ENCODE measurements around the gene PCDHGA6. TPM values are rescaled to one million over a fixed set of nuclear protein-coding genes. Genes with fewer than 3 reads are reported as not detected.
"Not testable (repeated sequence)": the region's sequence is repeated elsewhere in the genome, so short reads cannot be mapped to it uniquely, and the experiment has no call there.

Gene PCDHGA6
- polyA plus RNA-seq (2013, experiment 1 of 2; ENCODE audit: insufficient read length), result 5.1 TPM
- 5.5 TPM for polyA plus RNA-seq (2013, experiment 2 of 2; ENCODE audit: insufficient read length)

- DNase-seq, result peak; percentile 48
Observed at GRCh38 chr5:141373673-141374317, at the start of gene PCDHGA6. Gene PCDHGA6, plus strand, starts transcription at chr5:141373891. Its CDS starts 193 bp downstream, at chr5:141374084.

- peak; percentile 76 for DNase-seq
Observed at GRCh38 chr5:141326088-141326854, 47.4 kb upstream of the PCDHGA6 start.

DNA sequence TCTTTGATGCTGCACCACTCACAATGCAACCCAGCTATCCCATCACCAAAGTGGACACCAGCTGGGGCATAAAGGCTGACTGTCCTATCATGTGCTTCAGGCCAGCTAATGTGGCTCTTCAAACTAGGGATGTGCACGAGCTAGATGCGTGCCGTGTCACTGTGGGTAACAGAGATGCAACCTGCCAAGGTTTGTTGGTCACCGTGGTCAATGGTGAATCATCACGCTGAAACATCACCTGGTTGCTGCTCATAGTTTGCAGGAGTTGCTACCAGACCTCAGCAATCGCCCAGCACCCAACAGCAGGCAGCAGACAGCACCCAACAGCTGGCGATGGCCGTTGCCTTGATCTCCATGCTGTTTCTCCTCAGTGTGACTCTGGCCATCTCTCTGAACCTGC is 45.5 kb upstream of the PCDHGA6 start:
- no peak for DNase-seq

GRCh38 chr5:141330299-141331080 is 43.2 kb upstream of the PCDHGA6 start, which contains the start of gene PCDHGA1:
Gene PCDHGA1, plus strand, starts transcription at chr5:141330514.
- peak; percentile 36 for DNase-seq

DNA sequence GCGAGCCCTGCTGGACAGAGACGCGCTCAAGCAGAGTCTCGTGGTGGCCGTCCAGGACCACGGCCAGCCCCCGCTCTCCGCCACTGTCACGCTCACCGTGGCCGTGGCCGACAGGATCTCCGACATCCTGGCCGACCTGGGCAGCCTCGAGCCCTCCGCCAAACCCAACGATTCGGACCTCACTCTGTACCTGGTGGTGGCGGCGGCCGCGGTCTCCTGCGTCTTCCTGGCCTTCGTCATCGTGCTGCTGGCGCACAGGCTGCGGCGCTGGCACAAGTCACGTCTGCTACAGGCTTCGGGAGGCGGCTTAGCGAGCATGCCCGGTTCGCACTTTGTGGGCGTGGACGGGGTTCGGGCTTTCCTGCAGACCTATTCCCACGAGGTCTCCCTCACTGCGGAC is 41.1 kb upstream of the PCDHGA6 start:
- not testable (repeated sequence) for DNase-seq

DNA sequence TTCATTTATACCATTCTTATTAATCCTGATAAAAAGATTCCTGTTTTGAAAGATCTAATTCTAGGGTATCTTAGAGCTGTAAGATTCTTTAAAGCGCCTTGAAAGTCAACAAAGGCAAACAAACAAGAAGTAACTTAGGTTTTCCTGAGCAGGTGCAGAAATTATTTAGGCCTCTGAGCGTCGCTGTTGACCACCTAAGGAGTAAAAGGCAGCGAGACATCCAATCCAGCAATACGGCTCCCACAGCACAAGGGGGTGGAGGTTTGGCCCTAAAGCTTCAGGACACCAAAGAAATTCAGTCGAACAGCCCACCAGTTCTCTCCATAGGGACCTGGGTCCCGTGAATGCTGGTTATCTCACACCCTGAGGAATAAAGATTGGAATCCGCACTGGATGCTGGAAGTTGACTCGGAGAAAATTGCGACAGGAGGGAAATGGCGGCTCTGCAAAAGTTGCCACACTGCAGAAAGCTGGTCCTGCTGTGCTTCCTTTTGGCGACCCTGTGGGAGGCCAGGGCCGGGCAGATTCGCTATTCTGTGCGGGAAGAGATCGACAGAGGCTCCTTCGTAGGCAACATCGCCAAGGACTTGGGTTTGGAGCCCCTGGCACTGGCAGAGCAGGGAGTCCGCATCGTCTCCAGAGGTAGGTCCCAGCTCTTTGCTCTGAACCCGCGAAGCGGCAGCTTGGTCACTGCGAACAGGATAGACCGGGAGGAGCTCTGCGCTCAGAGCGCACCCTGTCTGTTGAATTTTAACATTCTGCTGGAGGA is 35.0 kb upstream of the PCDHGA6 start, which contains the start of gene PCDHGA2:
PCDHGA2 (plus strand) TSS at position 223 of the 769 bp plus-strand sequence.
- peak; percentile 65 for DNase-seq

GRCh38 chr5:141340781-141341354 is 32.8 kb upstream of the PCDHGA6 start:
- DNase-seq, result not testable (repeated sequence)

DNA sequence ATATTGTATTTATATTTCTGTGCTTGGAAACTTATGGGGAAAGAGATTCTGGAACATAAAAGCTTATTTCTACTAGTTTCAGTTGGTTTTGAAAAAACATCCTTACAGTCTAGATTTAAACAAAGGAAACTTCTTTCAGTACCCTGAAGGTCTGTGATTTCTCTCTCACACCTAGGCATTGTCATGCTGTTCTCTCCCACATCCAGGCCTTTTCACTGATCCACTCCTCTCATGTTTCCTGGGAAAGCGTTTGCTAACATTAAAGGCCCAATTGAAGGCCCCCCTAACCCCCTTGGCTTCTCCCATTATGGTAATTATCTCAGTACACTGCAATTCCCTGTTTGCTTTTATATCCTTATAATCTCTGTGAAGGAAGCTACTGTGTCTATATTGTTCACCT is 30.9 kb upstream of the PCDHGA6 start:
- no peak for DNase-seq

GRCh38 chr5:141343242-141343952 is 30.3 kb upstream of the PCDHGA6 start, which contains the start of gene PCDHGA3:
Gene PCDHGA3, plus strand, starts transcription at chr5:141343829. Its CDS starts 205 bp downstream, at chr5:141344034.
- peak; percentile 64 for DNase-seq

GRCh38 chr5:141343953-141344463 is 29.7 kb upstream of the PCDHGA6 start:
- no peak for DNase-seq

DNA sequence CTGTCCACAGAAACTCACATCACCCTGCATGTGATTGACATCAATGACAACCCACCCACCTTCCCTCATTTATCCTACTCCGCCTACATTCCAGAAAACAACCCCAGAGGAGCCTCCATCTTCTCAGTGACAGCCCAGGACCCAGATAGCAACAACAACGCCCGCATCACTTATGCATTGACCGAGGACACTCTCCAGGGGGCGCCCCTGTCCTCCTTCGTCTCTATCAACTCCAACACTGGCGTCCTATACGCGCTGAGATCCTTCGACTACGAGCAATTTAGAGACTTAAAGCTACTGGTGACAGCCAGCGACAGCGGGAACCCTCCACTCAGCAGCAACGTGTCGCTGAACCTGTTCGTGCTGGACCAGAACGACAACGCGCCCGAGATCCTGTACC is 28.4 kb upstream of the PCDHGA6 start:
- no peak for DNase-seq

- not testable (repeated sequence) for DNase-seq
Observed at GRCh38 chr5:141346017-141346416, 27.7 kb upstream of the PCDHGA6 start.

DNA sequence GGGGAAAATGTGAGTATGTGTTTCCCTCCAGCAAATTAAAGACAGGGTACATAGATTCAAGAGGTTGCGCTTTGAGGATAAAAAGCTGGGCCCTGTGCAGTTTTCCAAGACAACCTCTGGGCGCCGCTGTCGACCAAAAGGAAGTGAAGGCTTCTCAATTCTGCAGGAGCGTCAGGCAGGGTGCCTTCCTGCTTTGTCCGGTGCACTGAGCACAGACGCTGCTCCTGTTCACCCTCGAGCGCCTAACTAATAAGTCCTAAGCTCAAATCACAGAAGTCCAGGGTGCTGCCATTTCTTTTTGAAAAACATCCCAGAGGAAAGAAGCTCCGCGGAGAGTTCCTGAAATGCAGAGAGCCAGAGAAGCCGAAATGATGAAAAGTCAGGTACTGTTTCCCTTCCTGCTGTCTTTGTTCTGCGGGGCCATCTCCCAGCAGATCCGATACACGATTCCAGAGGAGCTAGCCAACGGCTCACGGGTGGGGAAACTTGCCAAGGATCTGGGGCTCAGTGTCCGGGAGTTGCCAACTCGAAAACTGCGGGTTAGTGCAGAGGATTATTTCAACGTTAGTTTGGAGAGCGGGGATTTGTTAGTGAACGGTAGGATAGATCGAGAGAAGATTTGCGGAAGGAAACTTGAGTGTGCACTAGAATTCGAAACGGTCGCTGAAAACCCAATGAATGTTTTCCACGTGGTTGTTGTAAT is 23.6 kb upstream of the PCDHGA6 start, which contains the start of gene PCDHGB1:
PCDHGB1 (plus strand) TSS at position 183 of the 703 bp plus-strand sequence; CDS start at position 345, 162 bp downstream.
- DNase-seq, result peak; percentile 60

- no peak for DNase-seq
Observed at GRCh38 chr5:141351591-141351990, 22.1 kb upstream of the PCDHGA6 start.

DNA sequence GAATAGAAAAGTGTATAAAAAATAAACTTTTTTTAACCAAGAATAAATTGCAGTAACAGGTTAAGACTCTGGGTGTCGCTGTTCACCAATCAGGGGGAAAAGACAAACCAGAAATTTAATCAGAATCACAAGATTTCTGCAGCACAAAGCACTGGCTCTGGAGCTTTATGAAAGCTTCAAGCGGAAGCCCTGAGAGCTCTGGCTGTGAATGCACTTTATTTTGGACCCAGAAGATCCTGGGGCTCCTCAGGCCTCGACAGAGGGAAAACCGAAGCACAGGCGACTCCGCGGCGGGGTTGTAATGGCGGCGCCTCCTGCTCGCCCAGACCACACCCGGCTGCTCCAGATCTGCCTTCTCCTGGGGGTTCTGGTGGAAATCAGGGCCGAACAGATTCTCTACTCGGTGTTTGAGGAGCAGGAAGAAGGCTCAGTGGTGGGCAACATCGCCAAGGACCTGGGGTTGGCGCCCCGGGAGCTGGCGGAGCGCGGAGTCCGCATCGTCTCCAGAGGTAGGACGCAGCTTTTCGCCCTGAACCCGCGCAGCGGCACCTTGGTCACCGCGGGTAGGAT is 18.7 kb upstream of the PCDHGA6 start, which contains the start of gene PCDHGA4:
PCDHGA4 (plus strand) TSS at position 122 of the 570 bp plus-strand sequence; CDS start at position 209, 87 bp downstream.
- DNase-seq, result peak; percentile 27

DNA sequence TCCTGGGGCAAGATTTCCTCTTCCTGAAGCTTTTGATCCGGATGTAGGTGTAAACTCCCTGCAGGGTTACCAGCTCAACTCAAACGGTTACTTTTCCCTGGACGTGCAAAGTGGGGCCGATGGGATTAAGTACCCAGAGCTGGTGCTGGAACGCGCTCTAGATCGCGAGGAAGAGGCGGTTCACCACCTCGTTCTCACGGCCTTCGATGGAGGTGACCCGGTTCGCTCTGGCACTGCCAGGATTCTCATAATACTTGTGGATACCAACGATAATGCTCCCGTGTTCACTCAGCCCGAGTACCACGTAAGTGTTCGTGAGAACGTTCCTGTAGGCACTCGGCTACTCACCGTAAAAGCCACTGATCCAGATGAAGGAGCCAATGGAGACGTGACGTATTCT is 18.1 kb upstream of the PCDHGA6 start:
- no peak for DNase-seq

DNA sequence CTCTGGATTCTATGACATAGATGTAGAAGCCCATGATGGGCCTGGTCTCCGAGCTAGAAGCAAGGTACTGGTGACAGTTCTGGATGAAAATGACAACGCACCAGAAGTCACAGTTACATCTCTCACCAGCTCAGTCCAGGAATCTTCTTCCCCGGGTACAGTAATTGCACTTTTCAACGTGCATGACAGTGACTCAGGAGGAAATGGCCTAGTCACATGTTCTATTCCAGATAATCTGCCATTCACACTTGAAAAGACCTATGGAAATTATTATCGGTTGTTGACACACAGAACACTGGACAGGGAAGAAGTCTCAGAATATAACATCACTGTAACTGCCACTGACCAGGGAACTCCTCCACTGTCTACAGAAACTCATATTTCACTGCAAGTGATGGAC is 17.6 kb upstream of the PCDHGA6 start:
- DNase-seq, result no peak

DNA sequence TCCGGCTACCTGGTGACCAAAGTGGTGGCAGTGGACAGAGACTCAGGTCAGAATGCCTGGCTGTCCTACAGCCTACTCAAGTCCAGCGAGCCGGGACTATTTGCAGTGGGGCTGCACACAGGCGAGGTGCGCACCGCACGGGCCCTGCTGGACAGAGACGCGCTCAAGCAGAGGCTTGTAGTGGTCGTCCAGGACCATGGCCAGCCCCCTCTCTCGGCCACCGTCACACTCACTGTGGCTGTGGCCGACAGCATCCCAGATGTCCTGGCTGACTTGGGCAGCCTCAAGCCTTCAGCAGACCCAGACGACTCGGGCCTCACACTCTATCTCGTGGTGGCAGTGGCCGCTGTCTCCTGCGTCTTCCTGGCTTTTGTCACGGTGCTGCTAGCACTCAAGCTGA is 16.7 kb upstream of the PCDHGA6 start:
- no peak for DNase-seq

- DNase-seq, result peak; percentile 43
Observed at GRCh38 chr5:141359790-141360426, 13.8 kb upstream of the PCDHGA6 start, which contains the start of gene PCDHGB2. Gene PCDHGB2, plus strand, starts transcription at chr5:141359994. Its CDS starts 142 bp downstream, at chr5:141360136.
